NCI-H1930 (cell line): ENCODE data around the gene XPO4.
"Not testable (repeated sequence)": the region's sequence is repeated elsewhere in the genome, so short reads cannot be mapped to it uniquely, and the experiment has no call there.

Experiments used
- DNase-seq, 2 experiments: peaks; one replicate each; lab custom pipeline; 2025; lab: John Stamatoyannopoulos, UW

Gene XPO4

GRCh38 chr13:20891034-20891433 is 11.5 kb downstream of the XPO4 start:
- no peak for DNase-seq

GRCh38 chr13:20890540-20890939 is 12.0 kb downstream of the XPO4 start:
- not testable (repeated sequence) for DNase-seq

- no peak for DNase-seq
Observed at GRCh38 chr13:20882206-20882605, 20.3 kb downstream of the XPO4 start.

- DNase-seq = no peak
Observed at GRCh38 chr13:20877902-20878301, 24.6 kb downstream of the XPO4 start.

- DNase-seq = not testable (repeated sequence)
Observed at GRCh38 chr13:20876802-20877201, 25.7 kb downstream of the XPO4 start.

GRCh38 chr13:20874439-20874838 is 28.1 kb downstream of the XPO4 start:
- not testable (repeated sequence) for DNase-seq

- no peak for DNase-seq
Observed at GRCh38 chr13:20873348-20873747, 29.2 kb downstream of the XPO4 start.

- no peak for DNase-seq
Observed at GRCh38 chr13:20870829-20871228, 31.7 kb downstream of the XPO4 start.

GRCh38 chr13:20869540-20869939 is 33.0 kb downstream of the XPO4 start:
- DNase-seq = no peak

GRCh38 chr13:20867408-20867807 is 35.1 kb downstream of the XPO4 start:
- no peak for DNase-seq

- DNase-seq = not testable (repeated sequence)
Observed at GRCh38 chr13:20861666-20862065, 40.9 kb downstream of the XPO4 start.

GRCh38 chr13:20860844-20861243 is 41.7 kb downstream of the XPO4 start:
- DNase-seq = no peak

GRCh38 chr13:20856650-20857049 is 45.9 kb downstream of the XPO4 start:
- no peak for DNase-seq

- DNase-seq = no peak
Observed at GRCh38 chr13:20851844-20852402, 50.6 kb downstream of the XPO4 start.

GRCh38 chr13:20848944-20849343 is 53.6 kb downstream of the XPO4 start:
- DNase-seq = peak; percentile 77 to 79

- DNase-seq = peak; percentile 16 to 55
Observed at GRCh38 chr13:20848203-20848602, 54.3 kb downstream of the XPO4 start.

- DNase-seq = peak in 1 of 2 experiments; percentile 52
Observed at GRCh38 chr13:20847296-20847695, 55.2 kb downstream of the XPO4 start.

- DNase-seq = no peak
Observed at GRCh38 chr13:20843166-20843565, 59.4 kb downstream of the XPO4 start.

- no peak for DNase-seq
Observed at GRCh38 chr13:20840568-20840967, 62.0 kb downstream of the XPO4 start.

GRCh38 chr13:20833900-20834679 is 68.5 kb downstream of the XPO4 start:
- no peak for DNase-seq

- no peak for DNase-seq
Observed at GRCh38 chr13:20832861-20833260, 69.7 kb downstream of the XPO4 start.

- DNase-seq = no peak
Observed at GRCh38 chr13:20831933-20832332, 70.6 kb downstream of the XPO4 start.

GRCh38 chr13:20831254-20831653 is 71.3 kb downstream of the XPO4 start:
- no peak for DNase-seq
